ENCODE measurements around the gene TTC39C.
"Not testable (repeated sequence)": the region's sequence is repeated elsewhere in the genome, so short reads cannot be mapped to it uniquely, and the experiment has no call there.

TTC39C gene

DNA sequence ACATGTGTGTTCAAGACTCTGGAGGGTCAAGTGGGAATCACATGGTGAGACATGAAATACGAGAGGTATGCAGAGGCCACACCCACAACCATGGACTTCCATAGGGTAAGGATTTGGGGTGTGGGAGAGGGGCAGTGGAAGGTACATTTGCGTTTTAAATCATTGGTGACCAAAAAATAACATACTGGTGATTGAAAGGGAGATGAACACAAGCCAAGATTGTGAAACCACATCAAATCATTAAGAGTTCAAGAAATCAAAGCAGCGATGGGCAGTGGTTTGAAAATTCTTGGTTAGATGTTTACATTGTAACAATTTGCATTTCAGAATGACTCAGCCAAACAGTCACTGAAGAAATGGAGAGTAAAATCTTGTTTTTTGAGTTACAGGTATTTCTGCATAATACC is 122.4 kb downstream of the TTC39C start:
- no peak for DNase-seq (ENCODE audit: low spot score)

DNA sequence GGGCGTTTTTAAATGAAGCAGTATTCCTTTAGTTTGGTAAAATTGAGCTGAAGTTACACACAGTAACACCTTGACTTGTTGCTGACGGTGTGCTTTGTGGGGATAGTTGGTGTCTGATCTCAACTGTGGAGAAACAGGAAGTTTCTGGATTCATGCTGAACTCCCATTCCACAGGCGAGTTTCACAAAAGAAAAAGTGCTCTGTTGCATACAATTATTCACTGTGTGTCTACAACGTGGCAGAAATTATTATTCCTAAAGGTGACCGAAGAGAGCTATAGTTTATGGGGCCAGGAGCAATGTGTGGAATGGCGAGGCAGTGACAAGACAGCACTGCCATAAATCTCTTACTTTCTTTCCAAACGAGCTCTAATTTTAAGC is 123.8 kb downstream of the TTC39C start:
- DNase-seq (ENCODE audit: low spot score) = no peak

DNA sequence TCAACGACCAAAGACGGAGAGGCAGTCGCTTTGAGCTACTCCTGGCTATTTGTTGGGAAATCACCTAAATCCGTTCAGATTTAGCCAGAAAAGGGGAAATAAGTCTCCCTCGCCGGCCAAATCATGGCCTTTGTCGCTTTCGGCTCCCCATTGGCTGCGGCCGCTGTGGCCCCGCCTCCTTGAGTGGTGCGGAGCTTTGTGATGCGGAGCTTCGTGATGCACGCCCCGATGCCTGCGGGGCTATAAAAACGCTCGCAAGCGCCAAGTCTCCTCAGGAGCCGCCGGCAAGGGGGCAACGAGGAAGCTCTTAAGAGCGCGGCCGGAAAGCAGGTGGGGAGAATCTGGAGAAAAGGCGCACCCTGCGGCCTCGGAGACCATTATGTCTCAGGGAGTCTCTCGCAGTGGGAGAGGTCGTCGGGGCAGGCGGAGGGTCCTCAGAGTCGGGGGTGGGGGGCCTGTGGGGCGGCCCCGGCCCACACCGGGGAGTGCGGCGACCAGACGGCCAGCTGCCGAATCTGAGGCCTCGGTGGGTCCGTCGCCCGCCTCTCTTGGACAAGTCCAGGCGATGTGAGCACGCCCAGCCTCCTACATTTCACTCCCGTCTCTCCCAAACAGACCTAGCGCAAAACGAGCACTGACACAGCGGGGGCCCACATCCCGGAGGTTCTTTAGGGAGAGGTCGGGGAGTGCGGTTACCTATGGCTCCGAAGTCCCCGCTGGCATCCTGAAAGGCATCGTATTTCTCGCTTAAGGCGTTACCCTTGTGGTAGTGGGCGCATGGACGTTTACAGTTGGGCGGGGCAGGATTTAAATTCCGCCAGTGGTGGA is 124.4 kb downstream of the TTC39C start, which contains the start of gene CABYR:
TSS of gene CABYR (plus strand) at position 274 of the 828 bp plus-strand sequence. CDS start 4,053 bp downstream, outside the sequence.
- DNase-seq (ENCODE audit: low spot score) = peak; percentile 79

DNA sequence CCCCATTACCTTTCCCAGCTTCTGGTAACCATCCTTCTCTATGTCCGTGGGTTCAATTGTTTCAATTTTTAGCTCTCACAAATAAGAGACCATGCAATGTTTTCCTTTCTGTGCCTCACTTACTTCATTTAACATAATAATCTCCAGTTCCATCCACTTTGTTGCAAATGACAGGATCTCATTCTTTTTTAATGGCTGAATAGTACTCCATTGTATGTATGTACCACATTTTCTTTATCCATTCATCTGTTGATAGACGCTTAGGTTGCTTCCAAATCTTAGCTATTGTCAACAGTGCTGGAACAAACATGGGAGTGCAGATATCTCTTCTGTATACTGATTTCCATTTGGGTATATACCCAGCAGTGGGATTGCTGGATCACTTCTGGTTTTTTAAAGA is 126.1 kb downstream of the TTC39C start:
- no peak for DNase-seq (ENCODE audit: low spot score)

DNA sequence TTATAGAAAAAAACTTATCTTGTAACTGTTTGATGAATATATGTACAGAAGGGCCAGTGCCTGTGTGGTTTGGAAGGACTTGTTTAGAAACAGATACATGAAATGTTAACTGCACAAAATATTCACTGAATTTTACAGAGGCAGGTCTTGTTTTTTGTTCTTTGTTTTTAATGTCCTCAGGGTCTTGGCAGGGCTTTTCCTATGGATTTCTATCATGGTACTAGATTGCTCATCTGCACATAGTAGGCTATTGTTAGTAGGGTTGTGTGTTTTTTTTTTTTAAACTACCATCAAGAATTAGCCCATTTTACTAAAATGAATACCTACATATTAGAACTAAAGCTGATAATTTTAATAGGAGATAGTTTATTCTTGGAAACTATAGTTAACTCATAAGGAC is 127.8 kb downstream of the TTC39C start:
- no peak for DNase-seq (ENCODE audit: low spot score)

DNA sequence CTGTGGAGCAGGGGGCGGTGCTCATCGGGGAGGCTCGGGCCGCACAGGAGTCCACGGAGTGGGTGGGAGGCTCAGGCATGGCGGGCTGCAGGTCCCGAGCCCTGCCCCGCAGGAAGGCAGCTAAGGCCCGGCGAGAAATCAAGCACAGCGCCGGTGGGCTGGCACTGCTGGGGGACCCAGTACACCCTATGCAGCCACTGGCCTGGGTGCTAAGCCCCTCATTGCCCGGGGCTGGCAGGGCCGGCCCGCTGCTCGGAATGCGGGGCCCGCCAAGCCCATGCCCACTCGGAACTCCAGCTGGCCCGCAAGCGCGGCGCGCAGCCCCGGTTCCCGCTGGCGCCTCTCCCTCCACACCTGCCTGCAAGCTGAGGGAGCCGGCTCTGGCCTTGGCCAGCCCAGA is 135.0 kb downstream of the TTC39C start:
- DNase-seq (ENCODE audit: low spot score) = not testable (repeated sequence)

DNA sequence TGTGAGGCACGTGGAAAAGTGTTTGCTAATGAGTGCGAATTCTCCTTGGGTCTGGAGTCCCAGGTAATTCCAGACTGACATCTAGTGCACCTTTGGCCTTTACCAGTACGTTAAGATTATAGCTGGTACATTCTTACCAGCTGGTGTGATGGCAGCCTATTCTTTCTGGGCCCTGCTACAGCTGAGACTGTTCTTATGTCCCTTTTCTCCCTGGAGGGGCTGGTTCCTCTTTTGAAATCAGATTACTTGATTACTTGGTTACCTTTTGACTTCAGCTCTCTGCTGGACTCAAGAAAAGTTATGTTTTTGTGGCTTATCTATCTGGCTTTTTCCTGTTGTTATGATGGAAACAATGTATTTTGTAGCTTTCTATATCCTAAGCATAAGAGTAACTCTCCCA is 138.8 kb downstream of the TTC39C start:
- no peak for DNase-seq (ENCODE audit: low spot score)

DNA sequence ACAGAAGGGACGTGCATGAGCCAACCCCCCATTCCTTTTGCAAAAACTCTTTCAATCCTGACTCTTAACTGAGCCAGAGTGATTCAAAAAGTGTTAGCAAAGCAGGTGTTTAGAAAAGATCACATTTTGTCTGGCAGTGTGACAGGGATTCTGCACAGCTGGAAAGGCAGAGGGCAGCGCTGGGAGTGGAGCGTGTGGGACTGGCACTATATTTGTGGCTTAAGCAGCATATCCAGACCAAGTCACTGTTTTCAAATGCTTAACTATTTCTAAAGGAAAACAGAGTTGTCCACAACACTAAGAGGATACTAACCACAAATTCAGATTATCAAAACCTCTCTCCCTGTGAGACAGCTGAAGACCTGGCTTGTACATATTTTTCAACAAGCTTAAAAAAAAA is 143.3 kb downstream of the TTC39C start:
- no peak for DNase-seq (ENCODE audit: low spot score)

DNA sequence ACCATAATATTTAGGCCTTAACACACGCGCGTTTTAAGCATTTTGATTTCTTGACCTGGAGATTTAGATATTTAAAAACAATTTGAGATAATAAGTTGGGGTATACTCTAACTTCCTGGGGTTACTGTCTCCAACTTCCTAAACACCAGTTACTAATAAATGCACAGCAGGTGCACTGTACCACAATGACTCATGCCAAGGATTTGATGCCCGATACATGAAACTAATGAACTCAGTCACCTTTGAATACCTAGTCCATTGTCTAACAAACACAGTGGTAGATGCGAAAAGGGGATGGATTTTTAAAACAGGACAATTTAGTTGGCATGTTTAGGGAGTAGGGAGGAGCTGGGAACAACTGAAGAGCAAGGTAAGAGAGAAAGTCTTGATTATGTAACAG is 145.5 kb downstream of the TTC39C start:
- DNase-seq (ENCODE audit: low spot score) = no peak

DNA sequence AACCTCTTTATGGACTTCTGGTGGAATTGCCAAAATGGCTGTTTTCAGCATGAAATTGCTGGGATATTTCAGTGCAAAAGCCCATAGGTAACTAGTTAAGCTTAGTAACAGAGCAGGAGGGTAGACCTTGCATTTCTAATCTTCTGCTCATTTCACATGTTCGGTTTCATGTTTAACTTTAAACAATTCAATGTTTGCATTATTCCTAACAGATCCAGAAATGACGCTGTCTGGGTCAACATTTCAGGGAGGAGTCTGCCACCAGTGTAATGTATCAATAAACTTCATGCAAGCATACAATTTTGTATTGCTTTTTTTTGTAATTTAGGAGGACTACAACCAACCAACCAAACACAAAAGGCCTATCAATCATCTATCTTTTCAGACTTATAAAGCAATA is 146.8 kb downstream of the TTC39C start:
- DNase-seq (ENCODE audit: low spot score) = no peak

DNA sequence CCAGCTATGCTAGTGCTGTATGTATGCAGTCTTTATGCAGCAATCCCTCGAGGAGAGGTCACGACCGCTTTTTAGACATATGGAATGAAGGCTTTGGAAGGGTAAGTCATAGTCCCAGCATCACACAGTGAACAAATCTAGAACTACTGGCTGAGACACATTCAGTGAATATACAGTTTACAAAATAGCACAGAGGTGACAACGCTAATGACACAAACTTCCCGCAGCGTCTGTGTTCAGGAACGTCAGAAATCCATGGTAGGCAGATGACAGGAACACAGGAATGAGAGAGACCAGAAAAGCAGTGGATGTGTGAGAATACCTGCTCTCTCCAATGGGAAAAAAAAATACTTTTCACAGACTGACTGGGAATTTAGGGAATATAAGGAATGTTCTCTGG is 153.9 kb downstream of the TTC39C start:
- DNase-seq (ENCODE audit: low spot score) = no peak

DNA sequence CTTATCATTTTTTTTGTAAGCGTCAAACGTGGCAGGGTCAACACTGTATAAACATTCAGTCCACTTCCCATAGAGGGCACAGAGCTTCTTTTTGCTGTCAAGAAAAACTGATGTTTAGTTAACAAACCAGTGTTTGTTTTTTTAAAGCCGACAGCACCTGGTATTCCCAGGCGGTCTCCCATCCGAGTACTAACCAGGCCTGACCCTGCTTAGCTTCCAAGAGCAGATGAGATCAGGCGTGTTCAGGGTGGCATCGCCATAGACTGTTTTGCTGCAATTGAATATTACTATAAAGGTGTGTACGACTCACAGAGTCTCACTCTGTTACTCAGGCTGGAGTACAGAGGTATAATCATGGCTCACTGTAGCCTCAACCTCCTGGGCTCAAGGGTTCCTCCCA is 155.8 kb downstream of the TTC39C start:
- DNase-seq (ENCODE audit: low spot score) = no peak

DNA sequence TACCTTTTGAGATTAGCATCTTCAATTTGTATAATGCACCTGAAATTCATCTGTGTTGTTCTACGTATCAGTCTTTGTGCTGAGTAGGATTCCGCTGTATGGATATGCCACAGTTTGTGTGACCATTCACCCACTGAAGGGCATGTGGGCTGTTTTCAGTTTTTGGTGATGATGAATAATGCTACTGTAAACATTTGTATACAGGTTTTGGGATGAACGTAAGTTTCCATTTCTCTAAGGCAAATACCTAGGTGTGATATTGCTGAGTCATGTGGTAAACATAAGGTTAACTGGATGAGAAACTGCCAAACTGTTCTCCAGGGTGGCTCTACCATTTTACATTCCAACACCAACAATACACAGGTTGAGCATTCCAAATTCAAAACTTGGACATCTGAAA is 159.4 kb downstream of the TTC39C start:
- DNase-seq (ENCODE audit: low spot score) = no peak

DNA sequence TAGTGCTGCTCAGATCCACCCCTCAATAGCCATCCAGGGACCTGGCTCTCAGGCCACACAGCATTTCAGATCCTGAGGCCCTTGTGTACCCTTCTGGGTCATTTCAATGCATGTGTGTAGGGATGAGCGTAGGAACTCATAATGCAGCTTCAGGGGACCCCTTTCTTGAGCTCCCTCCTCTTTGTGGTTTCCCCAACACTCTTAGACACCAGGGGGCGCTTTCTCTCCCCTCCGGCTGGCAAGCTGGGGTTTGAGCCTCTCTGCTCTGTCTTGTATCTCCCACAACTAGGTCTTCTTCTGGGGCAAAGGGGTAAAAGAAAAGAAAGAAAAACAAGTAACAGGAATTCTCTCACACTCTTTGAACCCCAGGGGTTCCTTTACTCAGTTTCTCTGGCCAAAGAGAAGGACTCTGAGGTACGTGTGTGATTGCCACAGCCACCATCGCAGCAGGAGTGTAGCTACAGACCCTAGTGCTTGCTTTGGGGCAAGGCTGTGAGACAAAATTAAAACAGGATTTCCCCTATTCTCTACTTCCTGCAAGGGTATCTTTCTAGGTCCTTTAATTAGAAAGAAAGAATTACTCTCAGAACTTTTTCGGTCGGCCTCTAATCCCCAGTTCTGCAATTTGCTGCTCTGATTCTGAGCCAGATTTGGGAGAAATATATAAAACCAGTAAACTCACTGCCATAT is 162.3 kb downstream of the TTC39C start:
- no peak for DNase-seq (ENCODE audit: low spot score)

DNA sequence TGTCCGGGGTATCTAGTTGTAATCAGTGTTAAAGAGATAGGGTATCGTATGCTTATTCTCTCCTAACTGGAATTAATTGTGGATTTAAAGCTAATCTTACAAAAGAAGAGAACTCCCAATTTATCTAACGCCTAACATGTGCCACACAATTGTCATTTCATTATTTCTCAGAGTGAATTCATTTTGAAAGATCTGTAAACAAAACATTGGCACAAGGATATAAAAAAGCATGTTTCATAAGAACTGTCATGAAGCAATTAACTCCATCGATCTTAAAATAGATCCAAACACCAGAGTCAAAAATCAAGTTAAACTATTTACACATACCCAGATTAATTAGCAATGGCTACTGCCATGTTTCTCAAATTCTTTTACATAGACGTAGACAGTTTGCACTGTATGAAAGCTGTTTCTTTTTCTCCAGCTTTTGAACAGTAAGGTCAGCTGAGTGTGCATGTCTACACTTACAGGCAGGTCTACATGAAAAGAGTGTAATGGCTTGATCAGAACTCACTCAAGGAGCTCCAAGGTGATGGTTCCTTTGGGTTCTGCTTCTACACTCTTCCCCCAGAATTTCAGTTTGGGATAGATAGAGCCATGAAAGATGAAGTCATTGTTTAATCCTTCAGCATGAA is 163.1 kb downstream of the TTC39C start:
- no peak for DNase-seq (ENCODE audit: low spot score)

DNA sequence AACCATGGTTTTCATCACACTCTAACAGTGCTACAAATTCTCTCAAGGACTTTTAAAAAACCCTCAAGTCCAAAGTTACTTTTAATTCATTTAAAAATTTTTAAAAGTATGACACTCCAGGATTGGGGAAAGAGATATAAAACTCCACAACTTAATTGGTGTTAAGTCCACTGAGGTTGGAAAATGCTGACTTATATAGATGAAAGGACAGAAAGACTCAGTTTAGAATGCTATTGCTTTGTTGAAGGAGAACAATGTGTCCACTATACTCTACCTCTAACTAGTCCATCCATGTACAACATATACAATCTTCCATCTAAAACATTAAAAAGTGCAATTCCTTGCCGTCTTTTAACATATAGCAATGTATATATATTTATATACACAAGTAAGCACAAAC is 165.5 kb downstream of the TTC39C start:
- DNase-seq (ENCODE audit: low spot score) = no peak

DNA sequence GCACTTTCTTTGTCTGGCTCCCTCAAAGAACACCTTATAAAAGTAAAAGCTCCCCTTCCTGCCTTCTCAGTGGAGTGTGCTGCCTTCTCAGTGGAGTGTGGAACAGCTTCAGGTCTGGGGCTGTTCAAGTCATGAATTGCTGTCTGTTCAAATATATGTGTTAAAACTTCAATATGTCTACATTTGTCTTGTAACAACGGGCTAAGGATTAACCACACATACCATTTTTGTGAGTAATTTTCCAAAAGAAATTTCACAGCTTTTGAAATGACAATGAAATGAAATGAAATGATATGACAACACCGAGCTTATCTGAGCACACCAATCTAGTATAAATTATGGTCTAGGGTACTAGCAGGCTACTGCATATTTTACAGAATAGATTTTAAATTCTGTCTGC is 167.3 kb downstream of the TTC39C start:
- no peak for DNase-seq (ENCODE audit: low spot score)
